HCT116 (cell line): ENCODE results near the gene TMTC1. TPM values are rescaled to one million over a fixed set of nuclear protein-coding genes. Genes with fewer than 3 reads are reported as not detected.

Source experiments
- ATAC-seq: fragments of 200-7000 bp; cut with Tn5 transposase; 2 replicates; pipeline ENCODE4 v1.9.1; 2020; ENCODE audit warnings: mild to moderate bottlenecking, moderate library complexity
- BruUV-seq: library from RNA; stranded (reverse); fragments of 400-500 nt; replicated peaks from 2 replicates; lab custom pipeline; 2021; lab: Mats Ljungman, UMichigan
- CTCF ChIA-PET: fragments of 300-600 bp; sonication (Branson Sonifier 250); formaldehyde crosslinking; loops from one replicate; lab custom pipeline; 2021; ENCODE audit warnings: antibody characterized with exemption; lab: Charles Lee
- POLR2A ChIA-PET: fragments of 300-600, 350-600 bp; sonication (Branson Sonifier 250); formaldehyde crosslinking; loops from one replicate; lab custom pipeline; 2021; ENCODE audit warnings: antibody characterized with exemption; lab: Charles Lee
- RAD21 ChIA-PET, 2 experiments: fragments of 300-600 bp; sonication (Branson Sonifier 250); formaldehyde crosslinking; loops; one replicate each; lab custom pipeline; 2023; ENCODE audit warnings: low total read pairs in 2 of 2; ENCODE audit not compliant: uncharacterized antibody in 2 of 2, unreplicated experiment in 2 of 2, low non-redundant PET in 1 of 2; lab: Charles Lee
- DNase-seq: peaks from one replicate; pipeline ENCODE4 v3.0.0-alpha.2; 2010; ENCODE audit warnings: low read depth, low spot score
- H2AFZ ChIP-seq: fragments of 200-600 bp; shearing (Covaris generic), sonication (generic); 2 replicates; pipeline ENCODE4 v1.6.1; 2017; ENCODE audit warnings: low read depth, mixed run types, mixed read lengths, antibody characterized with exemption, low read length; ENCODE audit not compliant: poor library complexity, severe bottlenecking
- H3K27ac ChIP-seq: 2 replicates; pipeline ENCODE4 v1.5.1; 2012; ENCODE audit warnings: low read depth, low read length
- H3K27me3 ChIP-seq: fragments of 200-600 bp; sonication (generic); 2 replicates; pipeline ENCODE4 v1.6.1; 2016; ENCODE audit warnings: mixed run types, low read length, mixed read lengths; ENCODE audit not compliant: insufficient read depth
- H3K36me3 ChIP-seq, 2 experiments: fragments of 200-500 bp in 1 of 2; fragments of 200-600 bp in 1 of 2; sonication (Bioruptor generic) in 1 of 2; sonication (generic) in 1 of 2; 2 replicates each; pipeline versions ENCODE4 v1.5.1 to v1.6.1; 2014 to 2016; ENCODE audit warnings: low read length in 2 of 2, inconsistent platforms in 1 of 2, mixed read lengths in 1 of 2, mixed run types in 1 of 2; ENCODE audit not compliant: insufficient read depth in 2 of 2, control insufficient read depth in 1 of 2
- H3K4me1 ChIP-seq, 2 experiments: fragments of 200-600 bp in 1 of 2; sonication (generic) in 1 of 2; 2 replicates each; pipeline versions ENCODE4 v1.5.1 to v1.6.1; 2012 to 2017; ENCODE audit warnings: low read length in 2 of 2, inconsistent platforms in 1 of 2, mild to moderate bottlenecking in 1 of 2, mixed read lengths in 1 of 2, mixed run types in 1 of 2, moderate library complexity in 1 of 2; ENCODE audit not compliant: insufficient read depth in 2 of 2, control insufficient read depth in 1 of 2
- H3K4me2 ChIP-seq: fragments of 200-600 bp; sonication (generic); 2 replicates; pipeline ENCODE4 v1.6.1; 2017; ENCODE audit warnings: mixed run types, low read length, mixed read lengths
- H3K4me3 ChIP-seq, 2 experiments: fragments of 200-600 bp in 1 of 2; sonication (generic) in 1 of 2; replicated peaks in 1 of 2; 2 replicates each; pipeline ENCODE4 v1.5.1; 2011 to 2016; ENCODE audit warnings: low read length in 2 of 2, control low read depth in 1 of 2, low read depth in 1 of 2, mild to moderate bottlenecking in 1 of 2, mixed read lengths in 1 of 2, mixed run types in 1 of 2
- H3K79me2 ChIP-seq: fragments of 200-600 bp; sonication (generic); 2 replicates; pipeline ENCODE4 v1.6.1; 2017; ENCODE audit warnings: mild to moderate bottlenecking, mixed run types, low read length, moderate library complexity, mixed read lengths; ENCODE audit not compliant: insufficient read depth
- H3K9ac ChIP-seq: fragments of 200-600 bp; sonication (generic); 2 replicates; pipeline ENCODE4 v1.6.1; 2016; ENCODE audit warnings: low read length, mixed read lengths
- H3K9me2 ChIP-seq: fragments of 200-600 bp; sonication (generic), shearing (Covaris generic); 2 replicates; pipeline ENCODE4 v1.6.1; 2017; ENCODE audit warnings: mixed run types, mild to moderate bottlenecking, moderate library complexity; ENCODE audit not compliant: insufficient read depth
- H3K9me3 ChIP-seq, 2 experiments: fragments of 200-500 bp in 1 of 2; fragments of 200-600 bp in 1 of 2; sonication (Bioruptor generic) in 1 of 2; sonication (generic) in 1 of 2; 2 replicates each; pipeline ENCODE4 v1.6.1; 2014 to 2017; ENCODE audit warnings: low read length in 2 of 2, mixed read lengths in 2 of 2, inconsistent platforms in 1 of 2, low read depth in 1 of 2, mild to moderate bottlenecking in 1 of 2, mixed run types in 1 of 2, moderate library complexity in 1 of 2; ENCODE audit not compliant: control insufficient read depth in 1 of 2, insufficient read depth in 1 of 2
- H4K20me1 ChIP-seq: fragments of 200-600 bp; sonication (generic), shearing (Covaris generic); 2 replicates; pipeline ENCODE4 v1.6.1; 2017; ENCODE audit warnings: mixed run types, mild to moderate bottlenecking, moderate library complexity; ENCODE audit not compliant: insufficient read depth
- ATF3 ChIP-seq: IDR thresholded peaks from 2 replicates; pipeline ENCODE4 v1.6.1; 2012
- CBX3 ChIP-seq: IDR thresholded peaks from 2 replicates; pipeline ENCODE4 v1.6.1; 2012; ENCODE audit warnings: low read depth
- CEBPB ChIP-seq: IDR thresholded peaks from 2 replicates; pipeline ENCODE4 v1.6.1; 2012; ENCODE audit warnings: low read depth
- EGR1 ChIP-seq: IDR thresholded peaks from 2 replicates; pipeline ENCODE4 v1.6.1; 2012; ENCODE audit warnings: low read depth
- ELF1 ChIP-seq: IDR thresholded peaks from 2 replicates; pipeline ENCODE4 v1.6.1; 2012; ENCODE audit warnings: low read depth, borderline replicate concordance
- EZH2 ChIP-seq: fragments of 200-600 bp; sonication (generic); IDR thresholded peaks from 2 replicates; pipeline ENCODE4 v1.6.1; 2017; ENCODE audit warnings: antibody characterized with exemption, mixed run types
- EZH2phosphoT487 ChIP-seq: fragments of 200-600 bp; IDR thresholded peaks from 2 replicates; pipeline ENCODE4 v1.6.1; 2018; ENCODE audit warnings: antibody characterized with exemption, borderline replicate concordance
- FOSL1 ChIP-seq: IDR thresholded peaks from 2 replicates; pipeline ENCODE4 v1.6.1; 2012; ENCODE audit warnings: low read depth
- JUND ChIP-seq: IDR thresholded peaks from 2 replicates; pipeline ENCODE4 v1.6.1; 2012
- MAX ChIP-seq: IDR thresholded peaks from 2 replicates; pipeline ENCODE4 v1.6.1; 2012
- POLR2A ChIP-seq: IDR thresholded peaks from 2 replicates; pipeline ENCODE4 v1.7.0; 2011; ENCODE audit warnings: borderline replicate concordance; ENCODE audit not compliant: insufficient read depth, insufficient read length; ENCODE audit errors: extremely low read depth
- POLR2AphosphoS5 ChIP-seq: IDR thresholded peaks from 2 replicates; pipeline ENCODE4 v1.6.1; 2011; ENCODE audit warnings: mild to moderate bottlenecking, low read depth, low read length, moderate library complexity
- RAD21 ChIP-seq: IDR thresholded peaks from 2 replicates; pipeline ENCODE4 v1.6.1; 2012; ENCODE audit warnings: low read depth, mild to moderate bottlenecking
- REST ChIP-seq: IDR thresholded peaks from 2 replicates; pipeline ENCODE4 v1.6.1; 2012; ENCODE audit warnings: low read depth
- SIN3A ChIP-seq: IDR thresholded peaks from 2 replicates; pipeline ENCODE4 v1.6.1; 2012; ENCODE audit warnings: low read depth
- SP1 ChIP-seq: IDR thresholded peaks from 2 replicates; pipeline ENCODE4 v1.6.1; 2012; ENCODE audit warnings: low read depth
- SRF ChIP-seq: IDR thresholded peaks from 2 replicates; pipeline ENCODE4 v1.6.1; 2012; ENCODE audit warnings: low read depth
- TCF7L2 ChIP-seq: IDR thresholded peaks from 2 replicates; pipeline ENCODE4 v1.7.0; 2011; ENCODE audit warnings: borderline replicate concordance, inconsistent platforms; ENCODE audit not compliant: insufficient read depth, insufficient read length; ENCODE audit errors: extremely low read depth
- YY1 ChIP-seq: IDR thresholded peaks from 2 replicates; pipeline ENCODE4 v1.6.1; 2011; ENCODE audit warnings: low read length, low read depth, moderate library complexity, mild to moderate bottlenecking; ENCODE audit not compliant: insufficient replicate concordance; ENCODE audit errors: extremely low read depth
- ZBTB33 ChIP-seq: IDR thresholded peaks from 2 replicates; pipeline ENCODE4 v1.6.1; 2011; ENCODE audit warnings: mild to moderate bottlenecking, low read length, moderate library complexity; ENCODE audit not compliant: insufficient replicate concordance; ENCODE audit errors: extremely low read depth
- ZFX ChIP-seq: fragments of 450-650 bp; IDR thresholded peaks from 2 replicates; pipeline ENCODE4 v1.6.1; 2017
- ZNF274 ChIP-seq: fragments of 200-500 bp; sonication (Bioruptor generic); IDR thresholded peaks from 2 replicates; pipeline ENCODE4 v1.6.1; 2014; ENCODE audit warnings: mild to moderate bottlenecking, low read depth, low read length, inconsistent platforms
- intact Hi-C: fragments of 100-400 bp; cut with micrococcal nuclease; formaldehyde crosslinking; loops from 2 replicates; pipeline ENCODE4 v1.10.0; 2022
- total RNA-seq: library from RNA; stranded (reverse); gene quantifications from one replicate; pipeline ENCODE4 v1.2.1, GENCODE V29; 2021; ENCODE audit not compliant: unreplicated experiment

Gene TMTC1
- total RNA-seq, 1 experiment from 2014 or later = 2.0 TPM

- peak overlapping the region; percentile 31 for H3K4me2 ChIP-seq
- BruUV-seq = no TSS peak
- no peaks in the 10 kb centered on the region for H3K36me3 ChIP-seq
- intact Hi-C loops = no loop called here
- H3K27me3 ChIP-seq = no peaks in the 10 kb centered on the region
- ChIA-PET CTCF (no interaction called here), RAD21 (no interaction called here), POLR2A (no interaction called here)
- no peaks in the 10 kb centered on the region for H3K79me2 ChIP-seq
- DNase-seq = no peak
- no peak overlapping the region for H3K9ac ChIP-seq
- no peaks in the 10 kb centered on the region for H4K20me1 ChIP-seq
- H3K9me3 ChIP-seq = no peaks in the 10 kb centered on the region
- ATAC-seq = no peak
- H3K27ac ChIP-seq = no peak overlapping the region
- H3K9me2 ChIP-seq = no peaks in the 10 kb centered on the region
- TF ChIP-seq RAD21 (no peak; the same call in 1 of the 2 replicates), POLR2A (no peak), FOSL1 (peak; percentile 23; the same call in 1 of the 2 replicates), ZBTB33 (no peak), SP1 (peak; percentile 36), ZFX (no peak), REST (no peak), JUND (peak; percentile 34), CBX3 (no peak), ATF3 (no peak), MAX (no peak), SRF (no peak), EGR1 (no peak), EZH2phosphoT487 (no peak), CEBPB (peak; percentile 86), YY1 (no peak), TCF7L2 (no peak), ELF1 (no peak), ZNF274 (no peak), POLR2AphosphoS5 (no peak), EZH2 (no peak), SIN3A (no peak)
- H2AFZ ChIP-seq = peak overlapping the region; percentile 36
- peaks cover 0 to 6% of the 10 kb centered on the region in 2 experiments; a peak in 1 of 4 replicates for H3K4me1 ChIP-seq
- H3K4me3 ChIP-seq = no peak overlapping the region
Measured at GRCh38 chr12:29741342-29742241, 42.1 kb downstream of the TMTC1 start.
